ENCODE data around the gene TDRD9.

Gene TDRD9

DNA sequence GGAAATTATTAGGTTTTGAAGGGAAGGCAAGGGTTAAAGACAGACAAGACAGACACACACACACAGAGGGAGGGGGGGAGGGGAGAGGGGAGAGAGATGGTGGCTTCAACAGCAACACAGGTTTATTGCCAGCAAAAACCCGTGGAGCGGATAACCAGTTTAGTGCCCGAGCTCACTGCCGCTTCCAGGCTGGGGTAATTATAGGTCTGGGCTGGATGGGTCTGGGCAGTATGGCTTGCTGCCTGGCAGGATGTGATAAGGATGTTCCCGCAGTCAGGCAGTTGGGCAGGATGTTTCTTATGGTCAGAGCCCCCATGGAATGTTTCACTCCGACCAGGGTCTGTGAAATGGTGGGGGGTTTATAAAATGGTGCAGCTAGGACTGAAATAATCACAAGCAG lies 4.4 kb upstream of the TDRD9 start:
- no peak for DNase-seq

DNA sequence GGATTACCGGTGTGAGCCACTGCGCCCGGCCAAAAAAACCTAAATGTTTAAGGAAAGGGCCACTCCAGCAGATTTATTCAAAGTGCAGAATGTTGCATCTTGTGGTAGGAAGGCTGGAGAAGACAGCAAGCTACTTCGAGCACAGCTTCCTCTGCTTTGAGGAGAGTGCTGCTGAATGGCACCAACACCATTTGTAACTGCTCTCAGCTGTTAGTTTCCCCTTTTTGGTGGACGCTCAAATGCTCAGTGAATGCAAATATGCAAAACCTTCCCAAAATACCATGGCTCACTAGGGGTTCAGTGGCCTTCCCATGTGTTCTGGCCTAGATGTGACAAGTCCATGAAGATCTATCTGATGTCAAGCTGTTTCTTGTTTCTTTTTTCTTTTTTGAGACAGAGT lies 2.9 kb upstream of the TDRD9 start:
- DNase-seq, result no peak

DNA sequence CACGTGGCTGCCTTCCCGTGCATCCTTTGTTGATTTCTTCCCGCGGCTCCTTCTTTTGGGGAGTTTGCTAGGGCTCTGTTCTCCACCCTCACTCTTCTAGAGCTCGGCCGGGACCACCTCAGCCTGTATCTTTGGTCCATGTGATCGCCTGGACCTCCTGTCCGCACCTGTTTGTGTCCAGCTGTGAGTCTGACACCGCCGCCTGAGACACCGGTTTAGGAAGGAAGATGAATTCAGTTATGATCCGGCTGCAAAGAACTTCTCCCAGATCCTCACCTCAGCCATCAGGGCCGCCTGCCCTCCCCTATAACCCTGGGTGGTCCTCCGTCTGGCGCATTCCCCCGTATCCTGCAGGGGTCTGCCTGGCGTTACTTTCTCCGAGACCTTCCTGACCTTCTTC lies 690 bp upstream of the TDRD9 start:
- DNase-seq, result no peak

DNA sequence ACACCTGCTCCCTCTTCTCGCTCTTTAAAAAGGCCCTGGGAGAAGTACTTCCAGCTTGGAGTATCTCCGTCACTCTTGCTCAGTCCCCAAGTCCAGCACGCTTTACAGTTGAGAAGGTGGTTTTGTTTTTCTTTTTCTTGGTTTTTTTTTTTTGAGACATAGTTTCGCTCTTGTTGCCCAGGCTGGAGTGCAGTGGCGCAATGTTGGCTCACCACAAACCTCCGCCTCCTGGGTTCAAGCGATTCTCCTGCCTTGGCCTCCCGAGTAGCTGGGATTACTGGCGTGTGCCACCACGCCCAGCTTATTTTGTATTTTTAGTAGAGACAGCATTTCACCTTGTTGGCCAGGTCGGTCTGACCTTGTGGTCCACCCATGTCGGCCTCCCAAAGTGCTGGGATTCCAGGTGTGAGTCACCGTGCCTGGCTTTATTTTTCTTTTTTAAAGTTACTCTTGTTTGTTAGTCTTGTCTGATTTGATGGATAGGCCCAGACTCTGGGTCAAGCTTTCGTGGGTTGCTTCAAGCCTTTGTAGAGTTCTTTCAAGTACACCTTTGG lies 1.9 kb downstream of the TDRD9 start:
- DNase-seq, result no peak

DNA sequence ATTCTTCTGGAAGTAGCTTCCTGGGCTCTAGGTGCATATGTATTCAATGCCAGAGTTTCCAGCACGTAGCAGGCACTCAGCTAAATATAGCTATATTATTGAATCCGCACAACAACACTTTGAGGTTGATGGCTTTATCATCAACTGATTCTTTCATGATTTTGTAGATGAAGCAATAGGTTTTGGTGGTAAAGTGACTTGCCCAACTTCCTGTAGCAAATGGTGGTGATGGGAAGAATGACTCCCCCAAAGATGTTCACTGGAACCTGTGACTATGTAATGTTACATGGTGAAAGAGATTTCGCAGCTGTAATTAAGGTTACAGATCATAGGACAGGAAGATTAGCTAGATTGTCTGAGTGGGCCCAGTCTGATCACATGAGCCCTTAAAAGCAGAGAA lies 3.2 kb downstream of the TDRD9 start:
- DNase-seq, result no peak

DNA sequence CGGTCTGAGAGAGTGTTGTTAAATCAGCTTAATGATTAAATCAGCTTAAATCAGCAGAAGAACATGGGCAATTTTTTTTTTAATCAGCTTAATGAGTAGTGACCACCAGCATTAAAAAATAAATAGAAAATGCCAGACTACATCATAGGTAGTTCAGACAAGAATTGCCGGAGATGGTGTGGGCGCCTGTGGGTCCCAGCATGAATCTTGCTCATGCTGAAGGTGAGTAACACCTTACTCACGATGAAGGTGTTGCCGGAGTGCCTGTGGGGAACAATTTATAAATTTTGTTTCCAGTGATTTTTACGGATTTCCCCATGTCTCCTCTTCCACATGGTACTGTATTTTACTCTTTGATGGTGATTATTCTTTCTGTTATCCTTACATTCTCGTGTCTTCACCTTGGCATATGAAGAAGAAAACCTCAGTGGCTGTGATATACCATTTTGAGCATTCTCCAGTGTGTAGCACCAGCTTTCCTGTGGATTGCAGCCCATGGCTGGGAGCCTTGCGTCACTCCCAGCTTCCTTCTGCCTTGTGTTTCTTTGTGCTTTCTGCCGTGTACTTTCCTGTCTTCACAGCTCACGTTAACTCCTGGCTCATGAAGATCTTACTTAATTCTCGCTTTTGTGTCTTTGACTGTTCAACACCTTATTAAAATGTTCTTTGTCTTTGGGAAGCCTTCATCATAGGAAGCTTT lies 4.7 kb downstream of the TDRD9 start:
- no peak for DNase-seq

DNA sequence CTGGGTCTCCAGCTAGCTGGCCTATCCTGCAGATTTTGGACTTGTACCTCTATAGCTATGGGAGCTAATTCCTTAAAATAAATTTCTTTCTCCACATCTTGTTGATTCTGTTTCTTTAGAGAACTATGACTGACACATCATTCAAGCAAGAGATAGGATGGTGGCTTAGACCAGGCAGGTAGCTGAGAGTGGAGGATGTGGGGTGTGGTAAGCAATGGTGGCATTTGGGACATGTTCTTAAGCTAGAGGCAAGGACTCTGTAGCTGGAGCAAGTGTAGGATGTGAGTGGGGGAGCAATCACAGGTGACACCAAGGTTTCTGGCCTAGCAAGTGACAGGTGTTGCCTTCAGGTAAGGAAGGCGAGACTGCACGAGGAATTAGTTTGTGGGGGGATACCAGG lies 6.8 kb downstream of the TDRD9 start:
- DNase-seq, result no peak

DNA sequence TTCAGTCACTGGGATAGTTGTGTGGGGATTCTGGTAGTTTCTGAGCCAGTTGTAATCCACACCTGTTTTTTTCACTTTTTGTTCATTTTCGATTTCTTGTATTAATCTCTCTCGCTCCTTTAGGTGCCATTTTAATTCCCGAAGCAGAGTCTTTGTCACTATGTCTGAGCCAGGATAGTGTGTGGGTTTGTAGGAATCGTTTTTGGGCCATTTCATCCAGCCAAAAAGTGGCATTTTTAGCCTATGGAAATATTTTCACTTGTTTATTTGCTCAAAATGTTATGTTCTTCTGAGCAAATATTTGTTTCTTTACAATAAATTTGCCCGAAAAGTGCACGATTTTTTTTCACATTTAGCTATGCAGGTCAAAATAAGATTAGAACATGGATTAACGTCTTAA lies 13.2 kb downstream of the TDRD9 start:
- DNase-seq, result no peak

DNA sequence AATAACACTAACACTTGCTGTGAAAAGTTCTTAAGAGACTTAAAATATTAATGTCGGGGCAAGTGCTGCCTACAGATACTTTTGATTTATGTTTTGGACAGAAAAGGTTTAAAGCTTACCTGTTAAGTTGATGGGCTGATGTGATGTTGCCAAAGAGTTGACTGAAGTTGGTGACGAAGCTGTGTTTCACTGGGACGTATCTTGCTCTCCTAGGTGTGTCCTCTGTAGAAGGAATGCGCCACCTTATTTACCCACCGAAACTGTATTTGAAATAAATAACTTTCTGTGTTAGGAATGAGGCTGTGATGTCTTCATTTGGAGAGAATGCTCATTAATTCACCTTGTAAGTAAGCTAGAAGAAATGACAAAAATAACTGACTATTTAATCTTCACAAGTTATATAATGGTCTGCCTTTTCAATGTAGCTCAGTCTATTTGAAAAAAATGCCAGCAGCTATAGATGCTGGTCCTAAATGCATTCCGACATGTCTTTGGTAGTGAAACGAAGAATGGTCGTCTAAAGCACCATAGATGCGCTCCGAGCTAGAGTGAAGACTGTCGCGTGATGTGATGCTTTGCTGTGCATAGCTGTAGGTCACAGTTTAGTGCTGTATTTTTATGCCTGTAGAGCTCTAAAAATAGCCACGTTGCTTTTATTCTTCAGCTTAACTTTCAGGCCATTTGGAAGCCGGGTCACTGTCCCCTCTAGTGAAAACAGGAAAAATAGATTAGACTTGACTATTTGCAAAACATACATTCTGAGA lies 13.9 kb downstream of the TDRD9 start, which contains the start of gene RD3L:
TSS of gene RD3L (minus strand) at position 557 of the 764 bp plus-strand sequence. CDS start 834 bp downstream, outside the sequence.
- DNase-seq, result no peak

DNA sequence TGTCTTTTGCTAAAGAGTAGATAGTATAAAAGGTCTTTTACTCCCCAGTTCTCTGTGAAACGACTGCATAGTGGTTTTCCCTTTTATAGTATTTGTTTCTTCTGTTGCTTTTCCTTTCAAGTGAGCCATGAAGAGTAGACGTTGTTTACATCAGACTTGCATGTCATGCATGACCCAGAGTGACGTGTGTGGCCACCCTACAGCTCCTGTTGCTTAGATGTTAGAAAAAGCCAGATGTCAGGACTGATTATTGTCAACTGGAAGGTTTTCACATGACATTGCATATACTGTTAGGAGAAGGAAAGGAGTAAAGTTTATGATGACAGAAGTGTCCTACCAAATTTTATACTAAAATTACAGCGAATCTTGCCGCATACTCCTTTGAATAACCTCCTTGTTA lies 15.4 kb downstream of the TDRD9 start:
- DNase-seq, result no peak

DNA sequence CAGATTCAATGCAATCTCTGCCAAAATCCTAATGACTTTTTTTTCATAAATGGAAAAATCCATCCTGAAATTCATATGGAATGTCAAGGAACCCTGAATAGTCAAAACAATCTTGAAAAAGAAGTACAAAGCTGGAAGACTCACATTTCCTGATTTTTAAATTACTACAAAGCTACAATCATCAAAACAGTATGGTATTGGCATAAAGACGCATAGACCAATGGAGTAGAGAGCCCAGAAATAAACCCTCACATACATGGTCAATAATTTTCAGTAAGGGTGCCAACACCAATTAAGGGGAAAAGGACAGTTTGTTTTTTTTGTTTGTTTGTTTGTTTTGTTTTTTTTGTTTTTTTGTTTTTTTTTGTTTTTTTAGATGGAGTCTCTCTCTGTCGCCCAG lies 18.7 kb downstream of the TDRD9 start:
- DNase-seq, result no peak

DNA sequence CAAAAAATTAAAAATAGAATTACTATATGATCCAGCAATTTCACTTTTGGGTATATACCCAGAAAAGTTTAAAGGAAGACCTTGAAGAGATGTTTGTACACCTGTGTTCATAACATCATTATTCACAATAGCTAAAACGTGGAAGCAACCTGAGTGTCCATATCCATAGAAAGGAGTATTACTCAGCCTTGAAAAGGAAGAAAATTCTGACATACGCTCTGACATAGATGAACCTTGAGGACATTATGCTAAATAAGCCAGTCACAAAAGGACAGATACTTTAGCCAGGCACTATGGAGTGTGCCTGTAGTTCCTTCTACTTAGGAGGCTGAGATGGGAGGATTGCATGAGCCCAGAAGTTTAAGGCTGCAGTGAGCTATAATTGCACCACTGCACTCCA lies 20.2 kb downstream of the TDRD9 start:
- no peak for DNase-seq

DNA sequence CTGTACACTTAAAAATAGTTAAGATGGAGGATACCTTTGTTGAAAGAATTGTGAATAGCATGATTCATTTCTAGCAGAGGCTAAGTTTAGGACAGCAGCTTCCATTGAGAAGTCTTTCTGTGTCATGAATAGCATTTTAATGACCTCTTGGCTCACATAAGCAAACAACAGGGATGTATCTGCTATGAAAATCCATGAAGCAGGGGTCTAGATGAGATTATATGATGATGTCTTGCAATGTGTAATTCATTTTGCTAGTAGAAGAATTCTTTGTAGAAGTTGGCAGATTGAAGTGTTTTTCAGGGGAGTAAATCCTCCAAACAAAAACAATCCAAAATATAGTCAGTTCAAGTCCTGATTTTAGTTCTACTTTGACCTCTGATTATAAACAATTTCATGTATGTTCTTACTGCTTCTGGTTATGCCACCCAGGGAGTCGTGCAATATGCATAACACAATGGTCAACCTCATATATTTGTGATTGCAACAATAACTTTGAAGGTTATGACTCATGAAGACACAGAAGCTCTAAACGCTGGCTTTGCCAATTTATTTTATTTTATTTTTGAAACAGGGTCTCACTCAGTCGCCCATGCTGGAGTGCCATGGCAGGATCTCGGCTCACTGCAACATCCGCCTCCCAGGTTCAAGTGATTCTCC lies 21.0 kb downstream of the TDRD9 start:
- no peak for DNase-seq

DNA sequence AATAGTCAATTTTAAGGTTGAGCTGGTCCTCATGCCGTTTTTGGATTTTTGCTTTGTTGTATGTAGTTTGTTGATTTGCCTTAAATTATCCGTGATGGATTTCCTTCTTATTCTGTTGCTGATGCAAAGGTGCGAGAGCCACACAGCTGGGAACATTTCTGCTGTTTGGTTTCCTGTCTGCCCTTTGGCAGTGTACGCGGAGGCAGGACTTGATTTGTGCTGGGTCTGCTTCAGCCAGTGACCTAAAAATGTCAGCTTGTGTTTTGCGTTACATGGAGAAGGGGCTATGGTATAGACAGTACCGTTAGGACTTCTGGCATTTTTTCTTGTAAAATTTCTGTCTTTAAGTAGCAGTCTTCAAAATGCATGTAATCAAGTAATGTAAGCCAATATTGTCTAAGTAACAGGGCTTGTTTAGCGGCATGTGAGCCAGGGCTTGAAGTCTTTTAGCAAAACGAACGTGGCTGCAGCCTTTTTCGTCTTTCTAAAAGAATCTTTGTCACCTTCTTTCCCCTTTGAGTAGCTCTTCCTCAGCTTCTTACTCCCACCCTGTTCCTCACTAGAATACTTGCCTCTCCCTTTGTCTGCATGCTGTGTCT lies 32.3 kb downstream of the TDRD9 start:
- no peak for DNase-seq

DNA sequence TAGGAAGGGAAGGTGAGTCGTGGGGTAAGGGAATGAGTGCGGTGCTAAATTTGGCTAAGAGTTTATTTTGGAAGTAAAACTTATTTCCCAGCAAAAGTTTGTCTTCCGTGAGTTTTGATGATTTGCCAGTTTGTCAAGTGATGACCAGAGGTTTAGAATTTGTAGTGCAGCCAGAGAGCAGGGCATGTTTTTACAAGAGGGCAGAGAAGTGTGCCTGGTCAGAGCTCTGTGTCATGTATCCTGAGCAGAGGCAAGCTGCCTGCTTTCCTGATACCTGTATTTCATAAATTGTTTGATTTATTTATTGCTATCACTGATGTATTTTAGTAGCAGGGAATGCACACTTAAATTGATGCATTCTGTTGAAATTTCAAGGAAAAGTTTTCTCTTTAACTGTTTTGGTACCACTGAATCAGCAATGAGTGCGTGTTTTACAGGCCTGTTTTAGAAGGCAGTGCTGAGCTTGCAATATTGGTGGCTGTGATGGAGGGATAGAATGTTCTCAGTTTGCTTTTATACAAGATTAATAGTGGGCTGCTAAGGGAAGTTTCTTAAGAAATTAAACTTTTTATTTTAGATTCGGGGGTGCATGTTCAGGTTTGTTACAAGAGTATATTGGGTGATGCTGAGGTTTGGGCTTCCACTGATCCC lies 33.8 kb downstream of the TDRD9 start:
- DNase-seq, result no peak

DNA sequence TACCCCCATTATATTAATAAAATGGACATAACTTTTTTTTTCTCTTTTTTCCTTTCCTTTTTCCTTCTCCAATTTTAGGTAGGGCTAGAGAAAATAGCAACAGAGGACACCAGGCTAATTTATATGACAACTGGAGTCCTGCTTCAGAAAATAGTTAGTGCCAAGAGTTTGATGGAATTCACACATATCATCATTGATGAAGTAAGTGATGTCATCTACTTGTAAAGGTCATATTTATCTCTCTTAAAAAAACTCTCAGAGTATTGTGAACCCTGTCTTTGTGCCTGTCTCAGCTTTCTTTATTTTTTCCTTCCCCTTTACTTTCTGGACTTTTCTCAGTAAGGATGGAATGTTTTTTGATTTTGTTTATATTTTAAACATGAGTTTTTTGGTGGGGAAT lies 38.4 kb downstream of the TDRD9 start:
- no peak for DNase-seq

DNA sequence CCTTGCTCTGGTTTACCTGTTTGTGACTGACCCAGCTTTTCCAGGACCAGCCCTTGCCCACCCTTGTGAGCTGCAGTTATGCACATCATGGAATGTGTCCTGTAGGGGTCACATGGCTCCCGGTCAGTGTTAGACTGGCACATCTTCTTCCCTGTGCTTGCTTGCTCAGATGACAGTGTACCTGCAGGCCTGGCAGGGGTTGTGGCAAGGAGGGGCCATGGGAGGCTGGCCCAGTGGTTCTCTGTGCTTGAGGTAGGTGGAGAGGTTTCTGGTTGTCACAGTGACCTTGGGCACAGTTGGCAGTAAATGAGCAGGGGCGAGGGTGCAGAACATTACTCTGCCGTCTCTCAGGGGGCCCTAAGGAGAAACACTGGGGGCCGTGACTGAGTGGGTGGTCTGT lies 41.7 kb downstream of the TDRD9 start:
- DNase-seq, result no peak

DNA sequence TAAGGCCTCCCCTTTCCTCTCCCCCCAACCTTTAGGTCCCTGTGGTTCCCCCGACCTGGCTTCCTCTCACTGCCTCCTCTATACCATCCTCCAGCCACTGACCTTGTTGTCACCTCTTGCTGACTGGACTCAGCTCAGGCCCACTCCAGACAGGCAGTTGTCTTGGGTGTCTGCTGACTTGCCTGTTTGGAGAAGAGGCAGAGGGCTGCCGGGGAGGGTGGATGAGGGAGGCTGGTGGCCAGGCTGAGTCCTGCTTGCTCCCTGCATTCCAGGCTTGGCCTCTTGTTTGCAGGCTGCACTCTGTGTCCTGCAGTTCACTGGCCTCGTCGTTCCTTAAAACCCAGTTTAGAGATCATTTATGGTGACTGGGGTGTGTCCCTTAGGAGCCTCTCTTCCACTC lies 45.1 kb downstream of the TDRD9 start:
- DNase-seq, result no peak

DNA sequence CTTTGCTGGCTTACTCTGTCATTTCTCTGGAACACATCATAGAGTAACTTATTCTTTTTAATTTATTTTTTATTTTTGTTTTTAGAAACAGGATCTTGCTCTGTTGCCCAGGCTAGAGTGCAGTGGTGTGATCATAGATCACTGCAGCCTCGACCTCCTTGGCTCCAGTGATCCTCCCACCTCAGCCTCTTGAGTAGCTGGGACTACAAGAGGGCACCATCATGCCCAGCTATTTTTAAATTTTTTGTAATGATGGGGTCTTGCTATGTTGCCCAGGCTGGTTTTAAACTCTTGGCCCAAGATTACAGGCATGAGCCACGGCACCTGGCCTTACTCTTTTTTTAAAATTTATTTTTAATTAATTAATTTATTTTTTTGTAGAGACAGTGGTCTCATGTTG lies 46.3 kb downstream of the TDRD9 start:
- no peak for DNase-seq

DNA sequence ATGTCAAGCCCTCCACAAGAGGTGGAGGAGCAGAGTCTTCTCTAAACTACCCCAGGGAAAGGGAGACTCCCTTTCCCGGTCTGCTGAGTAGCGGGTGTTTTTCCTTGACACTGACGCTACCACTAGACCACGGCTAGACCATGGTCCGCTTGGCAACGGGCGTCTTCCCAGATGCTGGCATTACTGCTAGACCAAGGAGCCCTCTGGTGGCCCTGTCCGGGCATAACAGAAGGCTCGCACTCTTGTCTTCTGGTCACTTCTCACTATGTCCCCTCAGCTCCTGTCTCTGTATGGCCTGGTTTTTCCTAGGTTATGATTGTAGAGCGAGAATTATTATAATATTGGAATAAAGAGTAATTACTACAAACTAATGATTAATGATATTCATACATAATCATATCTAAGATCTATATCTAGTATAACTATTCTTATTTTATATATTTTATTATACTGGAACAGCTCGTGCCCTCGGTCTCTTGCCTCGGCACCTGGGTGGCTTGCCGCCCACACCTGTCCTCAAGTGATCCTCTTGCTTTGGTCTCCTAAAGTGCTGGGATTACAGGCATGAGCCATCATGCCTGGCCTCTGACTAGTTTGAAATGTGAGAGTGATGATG lies 52.5 kb downstream of the TDRD9 start:
- peak in 1 of 2 experiments; percentile 1 for DNase-seq

DNA sequence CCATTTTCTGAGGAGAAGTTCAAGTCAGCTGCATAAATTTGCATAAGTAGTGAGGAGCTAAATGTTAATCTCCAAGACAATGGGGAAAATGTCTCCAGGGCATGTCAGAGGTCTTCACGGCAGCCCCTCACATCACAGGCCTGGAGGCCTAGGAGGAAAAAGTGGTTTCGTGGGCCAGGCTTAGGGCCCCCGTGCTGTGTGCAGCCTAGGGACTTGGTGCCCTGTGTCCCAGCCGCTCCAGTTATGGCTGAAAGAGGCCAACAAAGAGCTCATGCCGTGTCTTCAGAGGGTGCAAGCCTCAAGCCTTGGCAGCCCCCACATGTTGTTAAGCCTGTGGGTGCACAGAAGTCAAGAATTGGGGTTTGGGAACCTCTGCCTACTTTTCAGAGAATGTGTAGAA lies 55.9 kb downstream of the TDRD9 start:
- DNase-seq, result no peak

DNA sequence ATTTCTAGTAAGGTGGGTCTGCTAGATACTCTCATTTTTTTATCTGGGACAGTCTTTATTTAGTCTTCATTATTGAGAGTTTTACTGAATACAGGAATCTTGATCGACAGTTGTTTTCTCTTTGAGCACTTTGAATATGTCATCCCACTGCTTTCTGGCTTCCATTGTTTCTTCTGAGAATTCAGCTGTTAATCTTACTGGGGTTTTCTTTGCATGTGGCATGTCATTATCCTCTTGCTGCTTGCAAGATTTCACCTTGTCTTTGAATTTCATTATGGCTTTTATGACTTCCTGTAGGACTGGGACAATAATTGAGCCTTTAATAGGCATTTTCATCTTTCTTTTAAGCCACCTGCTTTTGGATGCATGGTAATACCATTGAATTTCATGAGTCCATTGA lies 60.8 kb downstream of the TDRD9 start:
- DNase-seq, result no peak
